Stimulated activated CD4-positive, alpha-beta T cell treated with anti-CD3 and anti-CD28 coated beads, Interleukin-12 subunit alpha, Interleukin-12 subunit beta, amount 100 ng/mL, for 48 hours (primary cell): ENCODE measurements around the gene ETV3L.
"Not testable (repeated sequence)": the region's sequence is repeated elsewhere in the genome, so short reads cannot be mapped to it uniquely, and the experiment has no call there.

Experiments
- DNase-seq, 3 donors: peaks; one replicate each; pipeline ENCODE4 v3.0.0-alpha.2; 2020; ENCODE audit warnings: low read depth in 2 of 3, low spot score in 1 of 3

The ETV3L gene

DNA sequence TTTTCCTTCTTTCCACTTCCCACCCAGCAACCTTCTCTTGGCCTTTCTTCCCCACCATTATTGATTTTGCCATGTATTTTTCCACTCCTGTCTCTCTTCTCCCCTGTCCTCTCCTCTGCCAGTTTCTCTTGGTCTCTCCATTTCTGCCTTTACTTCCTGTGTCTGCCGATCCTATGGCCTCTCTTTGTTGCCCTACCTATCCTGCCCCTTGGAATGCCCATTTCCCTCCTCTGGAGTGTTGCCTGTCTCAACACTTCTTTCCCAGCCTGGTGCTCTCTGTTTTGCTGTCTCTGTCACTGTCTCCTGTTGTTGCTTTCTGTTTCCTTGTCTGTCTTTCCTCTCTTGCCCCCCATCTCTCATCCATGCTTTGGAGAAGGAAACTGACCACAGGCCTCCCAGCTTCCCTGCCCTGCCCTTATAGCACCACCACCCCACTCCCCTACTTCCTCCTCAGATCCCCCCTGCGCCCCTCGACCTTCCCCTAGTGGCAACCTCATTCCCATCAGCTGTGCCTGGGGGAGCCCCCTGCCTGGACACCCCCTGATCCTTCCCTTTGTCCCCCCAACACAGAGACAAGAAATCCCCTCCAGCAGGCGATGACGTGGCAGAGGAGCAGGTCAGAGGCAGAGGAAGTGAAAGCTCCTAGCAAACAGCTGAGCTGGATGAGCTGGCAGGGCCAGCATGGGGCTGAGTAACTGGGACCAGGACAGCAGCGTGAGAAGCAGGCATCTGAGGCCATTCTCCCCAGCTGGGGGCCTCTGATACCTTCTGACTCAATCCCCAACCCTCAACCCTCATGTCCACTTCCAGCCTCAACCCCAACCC, 6.6 kb upstream of the ETV3L start:
- peak in 2 of 3 donors; percentile 6 to 14 for DNase-seq

GRCh38 chr1:157105298-157105987, 5.8 kb upstream of the ETV3L start:
- no peak for DNase-seq

- no peak for DNase-seq
Measured at GRCh38 chr1:157104598-157105293, 5.1 kb upstream of the ETV3L start.

DNA sequence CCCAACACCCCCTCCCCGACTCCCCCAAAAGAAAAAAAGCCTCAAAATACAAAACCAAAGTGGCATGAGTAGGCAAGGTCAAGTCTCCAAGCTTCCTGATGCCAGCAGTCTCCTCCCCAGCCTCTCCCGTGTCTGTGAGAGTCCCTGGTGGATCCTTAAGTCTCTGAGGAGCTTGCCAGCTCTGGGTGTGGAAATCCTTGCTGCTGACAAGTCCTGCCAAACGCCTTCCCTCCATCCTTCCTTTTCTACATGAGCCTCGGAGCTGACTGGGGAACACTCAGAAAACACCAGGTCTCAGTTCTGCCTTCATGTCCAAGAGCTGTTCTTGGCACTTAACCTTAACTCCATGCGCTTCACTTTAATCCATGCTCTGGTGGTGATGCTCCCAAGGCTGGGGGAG, 3.7 kb upstream of the ETV3L start:
- DNase-seq: no peak

DNA sequence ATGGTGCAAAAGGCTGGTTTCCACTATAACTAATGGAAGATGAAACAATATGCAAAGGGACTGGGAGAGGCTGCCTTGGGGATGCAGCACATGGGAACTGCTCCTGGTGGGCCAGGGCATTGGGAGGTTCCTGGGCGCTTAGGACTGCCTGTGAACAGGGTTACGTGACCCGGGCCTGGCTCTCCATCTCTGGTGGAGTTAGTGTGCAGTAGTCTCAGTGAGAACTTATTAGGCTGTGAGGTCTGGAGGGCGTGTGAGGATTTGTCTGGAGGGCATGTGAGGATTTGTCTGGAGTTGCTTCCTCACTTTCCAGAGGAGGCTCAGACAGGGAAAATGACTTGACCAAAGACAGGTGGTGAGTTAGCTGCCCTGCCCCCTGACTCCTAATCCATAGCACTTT, 1.5 kb upstream of the ETV3L start:
- DNase-seq: no peak

GRCh38 chr1:157098987-157099632, 498 bp downstream of the ETV3L start:
- not testable (repeated sequence) for DNase-seq

- no peak for DNase-seq
Measured at GRCh38 chr1:157098519-157098918, 1.1 kb downstream of the ETV3L start.

DNA sequence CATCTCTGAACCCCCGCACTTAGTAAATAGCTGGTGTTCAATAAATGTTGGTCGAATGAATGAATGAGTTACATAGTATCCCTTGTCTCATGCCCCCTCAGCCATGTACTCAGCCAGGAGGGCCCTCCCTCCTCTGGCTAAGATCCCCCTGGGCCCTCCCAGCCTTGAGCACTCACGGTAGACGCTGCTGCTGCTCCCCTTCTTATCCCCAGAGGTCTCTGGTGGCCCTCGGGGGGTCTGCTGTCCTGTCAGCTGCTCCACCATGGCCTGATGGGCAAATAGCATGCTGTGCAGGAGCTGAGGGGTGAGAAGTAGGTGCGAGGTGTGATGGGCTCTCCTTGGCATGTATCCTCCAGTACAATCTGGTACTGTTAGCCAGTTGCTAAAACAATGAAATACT, 1.9 kb downstream of the ETV3L start:
- no peak for DNase-seq

DNA sequence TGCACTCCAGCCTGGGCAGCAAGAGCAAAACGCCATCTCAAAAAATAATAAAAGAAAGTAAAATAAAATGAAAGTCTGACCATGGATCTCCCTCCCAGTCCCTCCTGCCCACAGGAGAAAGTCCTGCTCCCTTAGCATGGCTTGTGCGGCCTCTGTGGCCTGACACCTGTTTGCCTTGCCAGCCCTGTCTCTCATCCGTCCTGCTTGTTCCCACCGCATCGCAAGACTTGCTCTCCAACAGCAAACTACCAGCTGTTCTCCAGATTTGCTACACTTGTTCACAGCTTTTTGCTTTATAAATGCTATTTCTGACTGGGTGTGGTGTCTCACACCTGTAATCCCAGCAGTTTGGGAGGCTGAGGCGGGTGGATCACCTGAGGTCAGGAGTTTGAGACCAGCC, 2.7 kb downstream of the ETV3L start:
- DNase-seq: no peak

GRCh38 chr1:157095551-157095950, 4.1 kb downstream of the ETV3L start:
- DNase-seq: no peak

GRCh38 chr1:157095091-157095490, 4.5 kb downstream of the ETV3L start:
- DNase-seq: no peak

DNA sequence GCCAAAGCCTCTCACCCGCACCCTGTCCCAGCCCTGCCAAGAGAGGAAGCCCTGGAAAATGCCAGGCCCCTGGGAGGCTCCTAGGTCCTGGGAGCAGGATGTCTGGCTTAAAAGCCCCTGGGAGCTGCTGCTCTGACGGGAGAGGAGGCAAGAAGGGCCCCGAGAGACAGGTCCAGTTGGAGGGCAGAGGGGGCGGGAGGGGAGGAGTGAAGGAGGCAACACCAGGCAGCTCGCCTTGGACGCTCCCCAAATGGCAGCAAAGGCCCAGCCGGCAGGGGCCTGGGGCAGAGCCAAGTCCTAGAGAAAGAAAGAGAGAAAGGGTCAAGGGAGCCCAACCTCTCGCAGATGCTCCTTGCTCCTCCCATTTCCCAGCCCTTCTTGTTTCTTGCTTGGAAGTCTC, 6.8 kb downstream of the ETV3L start:
- DNase-seq: no peak

DNA sequence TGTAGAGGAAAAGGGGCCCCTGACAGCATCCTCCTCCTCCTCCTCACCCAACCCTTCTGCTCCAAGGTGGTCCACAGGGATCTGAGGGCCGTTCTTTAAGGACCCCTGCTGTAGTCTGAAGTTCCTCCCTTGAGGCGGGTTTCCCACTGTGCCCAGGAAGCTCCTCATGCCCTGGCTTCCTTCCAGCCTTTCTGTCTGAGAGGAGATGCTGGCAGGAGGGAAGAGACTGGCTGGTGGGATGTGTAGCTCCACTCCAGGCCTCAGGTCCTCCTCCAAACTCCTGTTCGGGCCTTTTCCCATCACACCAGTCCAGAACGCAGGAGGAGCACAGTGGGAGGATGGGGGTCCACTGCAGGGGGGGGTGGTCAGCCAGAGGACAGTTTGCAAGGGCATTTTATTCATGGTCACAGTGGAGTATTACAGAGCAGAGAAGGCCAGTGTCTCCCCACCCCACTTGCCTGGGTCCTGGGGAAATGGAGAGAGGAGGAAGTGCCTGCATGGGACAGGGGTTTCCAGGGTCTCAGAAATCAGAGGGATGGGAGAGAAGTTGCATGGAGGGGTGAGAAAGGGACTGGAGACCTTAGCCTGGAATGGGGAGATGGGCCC, 7.8 kb downstream of the ETV3L start:
- no peak for DNase-seq

- no peak for DNase-seq
Measured at GRCh38 chr1:157091186-157091585, 8.4 kb downstream of the ETV3L start.

DNA sequence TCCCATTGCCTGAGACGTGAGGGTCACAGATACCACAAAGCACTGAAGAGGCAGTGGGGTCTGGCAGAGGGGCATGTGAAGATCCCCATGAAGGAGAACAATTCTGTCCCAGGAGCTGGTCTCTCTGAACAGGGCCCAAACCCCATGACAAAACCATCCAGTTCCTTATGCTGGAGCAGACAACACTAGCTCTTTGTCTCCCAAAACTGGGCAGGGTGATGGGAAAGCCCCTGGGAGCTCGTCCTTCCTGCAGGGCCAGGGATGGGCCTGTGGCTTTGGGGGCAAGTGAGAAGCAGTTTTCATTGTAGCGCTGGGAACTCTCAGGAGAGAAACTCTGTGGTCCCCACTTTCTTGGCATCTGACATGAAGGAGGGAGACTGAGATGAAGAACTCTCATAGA, 8.8 kb downstream of the ETV3L start:
- no peak for DNase-seq

- DNase-seq: peak; percentile 76 to 91 (median 84)
Measured at GRCh38 chr1:157090196-157090647, 9.4 kb downstream of the ETV3L start.

DNA sequence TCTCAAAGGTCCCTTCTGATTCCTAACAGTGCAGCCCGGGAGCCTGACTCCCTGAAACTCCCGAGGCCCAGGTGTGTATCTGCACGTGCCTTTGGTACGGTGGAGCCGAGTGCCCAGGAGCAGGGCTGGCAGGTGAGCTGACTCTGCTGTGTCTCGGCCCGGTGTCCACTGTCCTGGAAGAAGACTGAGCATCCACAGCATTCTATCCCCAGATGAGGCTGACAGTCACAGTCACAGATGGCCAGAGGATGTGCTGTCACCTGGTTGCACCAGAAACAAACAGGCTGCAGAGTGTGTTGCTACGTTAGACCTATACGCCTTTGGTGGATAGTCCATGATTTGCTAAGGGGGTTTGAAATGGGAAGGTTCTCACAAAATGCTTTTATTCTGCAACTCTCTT, 9.8 kb downstream of the ETV3L start:
- DNase-seq: no peak

DNA sequence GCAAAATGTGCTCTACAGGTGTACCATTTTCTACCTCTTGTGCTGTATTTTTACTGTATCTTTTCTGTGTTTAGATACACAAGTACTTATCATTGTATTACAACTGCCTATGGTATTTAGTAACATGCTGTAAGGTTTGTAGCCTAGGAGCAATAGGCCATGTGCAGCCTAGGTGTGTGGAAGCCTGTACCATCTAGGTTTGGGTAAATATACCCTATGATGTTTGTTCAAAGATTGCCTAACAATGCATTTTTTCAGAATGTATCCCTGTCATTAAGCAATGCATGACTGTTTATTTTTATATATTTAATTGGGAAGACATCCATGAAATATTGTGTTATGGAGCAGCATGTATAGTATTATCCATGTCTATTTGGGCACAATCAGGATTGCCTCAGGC, 11.0 kb downstream of the ETV3L start:
- DNase-seq: no peak

DNA sequence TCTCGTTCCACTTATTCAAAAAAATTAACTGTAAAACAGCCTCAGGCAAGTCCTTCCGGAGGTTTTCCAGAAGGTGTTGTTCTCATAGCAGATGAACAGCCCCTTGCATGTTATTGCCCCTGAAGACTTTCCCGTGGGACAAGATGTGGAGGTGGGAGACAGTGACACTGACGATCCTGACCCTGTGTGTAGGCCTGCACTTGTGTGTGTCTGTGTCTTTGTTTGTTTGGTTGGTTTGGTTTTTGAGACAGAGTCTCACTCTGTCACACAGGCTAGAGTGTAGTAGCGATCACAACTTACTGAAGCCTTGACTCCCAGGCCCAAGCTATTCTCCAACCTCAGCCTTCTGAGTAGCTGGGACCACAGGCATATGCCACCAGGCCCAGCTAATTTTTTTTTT, 12.6 kb downstream of the ETV3L start:
- DNase-seq: no peak

DNA sequence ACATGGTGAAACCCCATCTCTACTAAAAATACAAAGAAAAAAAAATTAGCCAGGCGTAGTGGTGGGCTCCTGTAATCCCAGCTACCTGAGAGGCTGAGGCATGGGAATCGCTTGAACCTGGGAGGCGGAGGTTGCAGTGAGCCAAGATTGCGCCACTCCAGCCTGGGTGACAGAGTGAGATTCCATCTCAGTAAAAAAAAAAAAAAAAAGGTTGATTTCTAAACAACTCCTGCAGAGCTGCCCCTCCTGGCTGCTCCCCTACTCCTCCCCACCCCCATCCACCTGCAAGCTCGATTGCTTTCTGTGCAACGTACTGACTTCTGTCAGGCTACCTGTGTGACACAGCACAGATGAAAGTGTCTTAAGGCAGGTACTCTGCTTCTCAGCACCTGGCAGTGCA, 13.3 kb downstream of the ETV3L start:
- DNase-seq: no peak

- DNase-seq: no peak
Measured at GRCh38 chr1:157085421-157085820, 14.2 kb downstream of the ETV3L start.
